ENCODE results near the gene ZCCHC18. TPM values are rescaled to one million over a fixed set of nuclear protein-coding genes. Genes with fewer than 3 reads are reported as not detected.

Gene ZCCHC18
- total RNA-seq, 1 donor from 2014 or later: 1.2 TPM

DNA sequence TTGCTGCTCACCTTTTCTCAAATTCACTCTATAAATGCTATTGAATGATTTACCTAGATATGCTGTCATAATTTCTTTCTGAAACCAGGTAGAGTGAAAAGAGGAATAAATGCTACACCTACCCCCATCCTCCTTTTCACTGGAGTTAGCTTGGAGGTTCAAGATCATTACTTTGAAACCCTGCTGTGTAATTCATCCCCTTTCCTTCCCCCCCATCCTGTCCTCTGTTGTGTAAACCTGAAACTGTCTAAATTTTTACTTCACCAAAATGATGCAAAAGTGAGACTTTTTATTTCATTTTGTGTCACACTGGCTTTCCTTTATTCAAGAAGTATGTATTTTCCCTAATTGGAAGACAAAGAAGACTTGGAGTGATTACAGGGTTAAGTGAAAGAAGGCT lies 5.4 kb downstream of the ZCCHC18 start:
- Histone ChIP-seq H3K27ac (no peak overlapping the region), H3K27me3 (no peaks in the 10 kb centered on the region), H3K4me1 (no peaks in the 10 kb centered on the region), H3K4me3 (no peak overlapping the region), H3K9me3 (no peaks in the 10 kb centered on the region), H3K36me3 (no peaks in the 10 kb centered on the region)
- intact Hi-C loops (cut with DNase I): no loop called here
- TF ChIP-seq, protein P1, sequence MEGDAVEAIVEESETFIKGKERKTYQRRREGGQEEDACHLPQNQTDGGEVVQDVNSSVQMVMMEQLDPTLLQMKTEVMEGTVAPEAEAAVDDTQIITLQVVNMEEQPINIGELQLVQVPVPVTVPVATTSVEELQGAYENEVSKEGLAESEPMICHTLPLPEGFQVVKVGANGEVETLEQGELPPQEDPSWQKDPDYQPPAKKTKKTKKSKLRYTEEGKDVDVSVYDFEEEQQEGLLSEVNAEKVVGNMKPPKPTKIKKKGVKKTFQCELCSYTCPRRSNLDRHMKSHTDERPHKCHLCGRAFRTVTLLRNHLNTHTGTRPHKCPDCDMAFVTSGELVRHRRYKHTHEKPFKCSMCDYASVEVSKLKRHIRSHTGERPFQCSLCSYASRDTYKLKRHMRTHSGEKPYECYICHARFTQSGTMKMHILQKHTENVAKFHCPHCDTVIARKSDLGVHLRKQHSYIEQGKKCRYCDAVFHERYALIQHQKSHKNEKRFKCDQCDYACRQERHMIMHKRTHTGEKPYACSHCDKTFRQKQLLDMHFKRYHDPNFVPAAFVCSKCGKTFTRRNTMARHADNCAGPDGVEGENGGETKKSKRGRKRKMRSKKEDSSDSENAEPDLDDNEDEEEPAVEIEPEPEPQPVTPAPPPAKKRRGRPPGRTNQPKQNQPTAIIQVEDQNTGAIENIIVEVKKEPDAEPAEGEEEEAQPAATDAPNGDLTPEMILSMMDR (IDR thresholded peaks at IDR 0.05): no peak
- TF ChIP-seq POLR2A (IDR thresholded peaks at IDR 0.05) (no peak), POLR2AphosphoS5 (IDR thresholded peaks at IDR 0.05; ENCODE audit: insufficient read depth in 1 of 2, low read depth in 1 of 2) (no peak)
- no peak for DNase-seq (ENCODE audit: extremely low spot score in 2 of 2)

DNA sequence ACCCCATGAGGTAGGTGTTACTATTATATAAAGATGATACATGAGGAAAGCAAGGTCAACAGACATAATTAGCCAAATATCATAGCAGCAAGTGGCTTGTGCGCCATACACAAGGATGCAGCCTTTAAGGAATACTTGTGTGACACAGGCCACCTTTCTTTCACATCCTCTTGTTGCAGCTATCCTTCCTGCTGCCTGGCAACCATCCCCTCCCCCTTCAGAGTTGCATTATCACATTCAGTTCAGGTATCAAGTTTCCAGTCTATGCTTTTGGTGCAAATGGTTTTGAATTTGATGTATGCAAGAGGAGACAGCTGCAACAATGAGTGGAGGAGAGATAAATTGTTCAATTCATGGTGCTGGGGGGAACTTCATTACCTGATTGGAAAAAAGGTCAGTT lies 6.4 kb downstream of the ZCCHC18 start:
- H3K9me3 ChIP-seq: no peaks in the 10 kb centered on the region
- no peaks in the 10 kb centered on the region for H3K27me3 ChIP-seq
- H3K4me1 ChIP-seq: no peaks in the 10 kb centered on the region
- no peak overlapping the region for H3K4me3 ChIP-seq
- TF ChIP-seq POLR2AphosphoS5 (IDR thresholded peaks at IDR 0.05; ENCODE audit: insufficient read depth in 1 of 2, low read depth in 1 of 2): no peak
- TF ChIP-seq POLR2A (IDR thresholded peaks at IDR 0.05): no peak
- TF ChIP-seq, protein P1 (IDR thresholded peaks at IDR 0.05): no peak
- no peak for DNase-seq (ENCODE audit: extremely low spot score in 2 of 2)
- no peak overlapping the region for H3K27ac ChIP-seq
- intact Hi-C loops (cut with DNase I): no loop called here
- H3K36me3 ChIP-seq: no peaks in the 10 kb centered on the region

- TF ChIP-seq, protein P1 (IDR thresholded peaks at IDR 0.05): no peak
- TF ChIP-seq POLR2A (IDR thresholded peaks at IDR 0.05): no peak
- no peak for TF ChIP-seq POLR2AphosphoS5 (IDR thresholded peaks at IDR 0.05; ENCODE audit: insufficient read depth in 1 of 2, low read depth in 1 of 2)
- intact Hi-C loops (cut with DNase I): no loop called here
- Histone ChIP-seq H3K4me3 (no peak overlapping the region), H3K4me1 (no peaks in the 10 kb centered on the region), H3K27ac (no peak overlapping the region), H3K36me3 (no peaks in the 10 kb centered on the region), H3K9me3 (no peaks in the 10 kb centered on the region), H3K27me3 (no peaks in the 10 kb centered on the region)
- no peak for DNase-seq (ENCODE audit: extremely low spot score in 2 of 2)
Measured at GRCh38 chrX:104122829-104123228, 10.5 kb downstream of the ZCCHC18 start.

- H3K9me3 ChIP-seq: no peaks in the 10 kb centered on the region
- TF ChIP-seq POLR2AphosphoS5 (IDR thresholded peaks at IDR 0.05; ENCODE audit: insufficient read depth in 1 of 2, low read depth in 1 of 2) (no peak), POLR2A (IDR thresholded peaks at IDR 0.05) (no peak)
- TF ChIP-seq, protein P1 (IDR thresholded peaks at IDR 0.05): no peak
- H3K4me1 ChIP-seq: no peaks in the 10 kb centered on the region
- DNase-seq (ENCODE audit: extremely low spot score in 2 of 2): no peak
- H3K27me3 ChIP-seq: no peaks in the 10 kb centered on the region
- no peak overlapping the region for H3K27ac ChIP-seq
- no peak overlapping the region for H3K4me3 ChIP-seq
- intact Hi-C loops (cut with DNase I): no loop called here
- H3K36me3 ChIP-seq: no peaks in the 10 kb centered on the region
Measured at GRCh38 chrX:104126856-104127255, 14.5 kb downstream of the ZCCHC18 start.

DNA sequence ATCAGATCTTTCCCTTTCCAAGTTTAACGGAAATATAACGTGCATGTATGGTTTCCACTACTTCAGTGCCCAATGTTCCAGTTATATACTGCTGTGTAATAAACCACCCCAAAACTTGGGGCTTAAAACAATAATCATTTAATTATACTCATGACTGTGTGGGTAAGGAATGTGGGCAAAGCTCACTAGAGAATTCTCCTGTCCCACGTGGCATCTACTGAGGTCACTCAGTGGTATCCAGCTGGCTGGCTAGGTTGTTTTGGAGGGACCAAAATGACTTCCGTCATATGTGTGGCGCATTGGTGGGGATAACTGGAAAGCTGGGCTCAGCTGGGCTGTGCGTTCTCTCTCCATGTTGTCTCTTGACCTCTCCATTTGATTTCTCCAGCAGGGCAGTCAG lies 18.5 kb downstream of the ZCCHC18 start:
- H3K9me3 ChIP-seq: no peaks in the 10 kb centered on the region
- TF ChIP-seq POLR2AphosphoS5 (IDR thresholded peaks at IDR 0.05; ENCODE audit: insufficient read depth in 1 of 2, low read depth in 1 of 2): no peak
- no peak for TF ChIP-seq POLR2A (IDR thresholded peaks at IDR 0.05)
- TF ChIP-seq, protein P1 (IDR thresholded peaks at IDR 0.05): no peak
- no peak for DNase-seq (ENCODE audit: extremely low spot score in 2 of 2)
- H3K27me3 ChIP-seq: no peaks in the 10 kb centered on the region
- no peaks in the 10 kb centered on the region for H3K36me3 ChIP-seq
- H3K27ac ChIP-seq: no peak overlapping the region
- no peaks in the 10 kb centered on the region for H3K4me1 ChIP-seq
- no peak overlapping the region for H3K4me3 ChIP-seq
- intact Hi-C loops (cut with DNase I): no loop called here

Data from vagina (tissue), 2 donors.